ENCODE results near the gene RDH11. TPM values are rescaled to one million over a fixed set of nuclear protein-coding genes. Genes with fewer than 3 reads are reported as not detected.

Gene RDH11
- total RNA-seq, 1 experiment from 2014 or later: 54.6 TPM

- TF ChIP-seq MAX (IDR thresholded peaks at IDR 0.05) (no peak), JUND (IDR thresholded peaks at IDR 0.05) (peak; percentile 39; the same call in 1 of the 2 replicates), ZFX (IDR thresholded peaks at IDR 0.05) (no peak), FOSL1 (IDR thresholded peaks at IDR 0.05; ENCODE audit: low read depth) (peak; percentile 71)
- H3K36me3 ChIP-seq (ENCODE audit: control insufficient read depth in 1 of 2, insufficient read depth in 2 of 2, low read length in 2 of 2): no peaks in the 10 kb centered on the region
- ChIA-PET POLR2A (interaction anchor here (1.1 kb wide), 1 partner anchor 12 kb away, joined by 3 read pairs; no protein-coding TSS in a partner anchor), CTCF (no interaction called here), RAD21 (ENCODE audit: low non-redundant PET in 1 of 2, low total read pairs in 2 of 2, uncharacterized antibody in 2 of 2, unreplicated experiment in 2 of 2) (no interaction called here)
- no peak overlapping the region for H3K27ac ChIP-seq (ENCODE audit: low read depth, low read length)
- intact Hi-C loops (cut with micrococcal nuclease): no loop called here
- ATAC-seq (peak; percentile 62; the same call in 1 of the 2 replicates), DNase-seq (ENCODE audit: low read depth, low spot score) (peak; percentile 19)
- H3K27me3 ChIP-seq (ENCODE audit: insufficient read depth, low read length): no peaks in the 10 kb centered on the region
- no peaks in the 10 kb centered on the region for H3K9me3 ChIP-seq (ENCODE audit: control insufficient read depth in 1 of 2, insufficient read depth in 1 of 2, low read depth in 1 of 2, low read length in 2 of 2)
- peaks cover 0 to 11% of the 10 kb centered on the region in 2 experiments; a peak in 2 of 4 replicates for H3K4me1 ChIP-seq (ENCODE audit: control insufficient read depth in 1 of 2, insufficient read depth in 2 of 2, low read length in 2 of 2)
- no peak overlapping the region for H2AFZ ChIP-seq (ENCODE audit: low read depth, low read length, poor library complexity, severe bottlenecking)
- no peak overlapping the region for H3K4me3 ChIP-seq (replicated peaks in 1 of 2; ENCODE audit: low read depth in 1 of 2, low read length in 2 of 2)
- H3K9ac ChIP-seq (ENCODE audit: low read length): no peak overlapping the region
- BruUV-seq (replicated peaks): no TSS peak
- H4K20me1 ChIP-seq (ENCODE audit: insufficient read depth): no peaks in the 10 kb centered on the region
- peak overlapping the region; percentile 29 for H3K4me2 ChIP-seq (ENCODE audit: low read length)
- H3K9me2 ChIP-seq (ENCODE audit: insufficient read depth): no peaks in the 10 kb centered on the region
- no peaks in the 10 kb centered on the region for H3K79me2 ChIP-seq (ENCODE audit: insufficient read depth, low read length)
Measured at GRCh38 chr14:67738740-67739504, 43.4 kb upstream of the RDH11 start.

GRCh38 chr14:67736771-67737170 lies 41.2 kb upstream of the RDH11 start:
- CTCF ChIA-PET: no interaction called here
- no peak for ATAC-seq
- POLR2A ChIA-PET: no interaction called here
- Histone ChIP-seq H3K4me1 (ENCODE audit: control insufficient read depth in 1 of 2, insufficient read depth in 2 of 2, low read length in 2 of 2) (peaks cover 0 to 11% of the 10 kb centered on the region in 2 experiments; a peak in 2 of 4 replicates), H2AFZ (ENCODE audit: low read depth, low read length, poor library complexity, severe bottlenecking) (no peak overlapping the region), H3K9me2 (ENCODE audit: insufficient read depth) (no peaks in the 10 kb centered on the region), H3K36me3 (ENCODE audit: control insufficient read depth in 1 of 2, insufficient read depth in 2 of 2, low read length in 2 of 2) (no peaks in the 10 kb centered on the region), H3K9me3 (ENCODE audit: control insufficient read depth in 1 of 2, insufficient read depth in 1 of 2, low read depth in 1 of 2, low read length in 2 of 2) (no peaks in the 10 kb centered on the region), H3K4me2 (ENCODE audit: low read length) (no peak overlapping the region), H3K4me3 (replicated peaks in 1 of 2; ENCODE audit: low read depth in 1 of 2, low read length in 2 of 2) (no peak overlapping the region), H3K9ac (ENCODE audit: low read length) (no peak overlapping the region), H4K20me1 (ENCODE audit: insufficient read depth) (no peaks in the 10 kb centered on the region), H3K27ac (ENCODE audit: low read depth, low read length) (no peak overlapping the region), H3K79me2 (ENCODE audit: insufficient read depth, low read length) (no peaks in the 10 kb centered on the region), H3K27me3 (ENCODE audit: insufficient read depth, low read length) (no peaks in the 10 kb centered on the region)
- RAD21 ChIA-PET (ENCODE audit: low non-redundant PET in 1 of 2, low total read pairs in 2 of 2, uncharacterized antibody in 2 of 2, unreplicated experiment in 2 of 2): no interaction called here
- DNase-seq (ENCODE audit: low read depth, low spot score): no peak
- no TSS peak for BruUV-seq (replicated peaks)
- TF ChIP-seq CTCF (IDR thresholded peaks at IDR 0.05 in 2 of 3, conservative IDR thresholded peaks at IDR 0.05 in 1 of 3; ENCODE audit: borderline replicate concordance in 1 of 3, insufficient read depth in 1 of 3, low read depth in 2 of 3, low read length in 2 of 3) (no peak), POLR2AphosphoS5 (IDR thresholded peaks at IDR 0.05; ENCODE audit: low read depth, low read length) (no peak), ZFX (IDR thresholded peaks at IDR 0.05) (no peak), FOSL1 (IDR thresholded peaks at IDR 0.05; ENCODE audit: low read depth) (no peak), SRF (IDR thresholded peaks at IDR 0.05; ENCODE audit: low read depth) (no peak), EGR1 (IDR thresholded peaks at IDR 0.05; ENCODE audit: low read depth) (no peak), EZH2 (IDR thresholded peaks at IDR 0.05) (no peak), YY1 (IDR thresholded peaks at IDR 0.05; ENCODE audit: extremely low read depth, insufficient replicate concordance, low read depth, low read length) (no peak), ATF3 (IDR thresholded peaks at IDR 0.05) (no peak), CEBPB (IDR thresholded peaks at IDR 0.05; ENCODE audit: low read depth) (no peak)
- intact Hi-C loops (cut with micrococcal nuclease): no loop called here
